ENCODE data around the gene CAPN10. TPM values are rescaled to one million over a fixed set of nuclear protein-coding genes. Genes with fewer than 3 reads are reported as not detected.

Gene CAPN10
- polyA plus RNA-seq, 3 donors: 7.3 to 57.0 (median 7.4) TPM

DNA sequence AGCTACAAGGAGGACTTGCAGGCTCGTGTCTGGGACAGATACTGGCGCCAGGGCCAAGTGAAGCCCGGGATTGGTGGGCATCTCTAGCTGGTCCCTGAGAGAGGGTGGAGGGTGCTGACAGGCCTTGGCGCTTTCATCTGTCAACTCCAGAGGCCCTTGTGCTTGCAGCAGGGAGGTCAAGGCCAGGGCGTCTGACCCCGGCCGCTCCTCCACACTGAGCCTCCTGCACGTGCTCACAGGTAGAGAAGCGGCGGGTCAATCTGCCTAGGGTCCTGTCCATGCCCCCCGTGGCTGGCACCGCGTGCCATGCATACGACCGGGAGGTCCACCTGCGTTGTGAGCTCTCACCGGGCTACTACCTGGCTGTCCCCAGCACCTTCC is 9.5 kb downstream of the CAPN10 start:
- peaks cover 75 to 96% of the 10 kb centered on the region in 2 donors for H3K36me3 ChIP-seq (replicated peaks in 1 of 2; ENCODE audit: control insufficient read depth in 1 of 2, insufficient read depth in 2 of 2, low read length in 2 of 2)
- peaks cover 33% of the 10 kb centered on the region for H4K20me1 ChIP-seq (ENCODE audit: insufficient read depth, low read length)
- peaks cover 47 to 88% of the 10 kb centered on the region in 2 donors for H3K36me3 Mint-ChIP-seq
- H3K27ac Mint-ChIP-seq: peak overlapping the region in 2 of 7 donors; percentile 24 to 25
- no peaks in the 10 kb centered on the region for H3K27me3 ChIP-seq (ENCODE audit: control insufficient read depth in 2 of 2, insufficient read depth in 2 of 2, low read length in 2 of 2)
- intact Hi-C loops (cut with micrococcal nuclease): no loop called here
- H3K9me3 ChIP-seq (replicated peaks in 1 of 2; ENCODE audit: control insufficient read depth in 1 of 2, insufficient read depth in 1 of 2, low read length in 2 of 2): no peaks in the 10 kb centered on the region
- TF ChIP-seq, protein P1, sequence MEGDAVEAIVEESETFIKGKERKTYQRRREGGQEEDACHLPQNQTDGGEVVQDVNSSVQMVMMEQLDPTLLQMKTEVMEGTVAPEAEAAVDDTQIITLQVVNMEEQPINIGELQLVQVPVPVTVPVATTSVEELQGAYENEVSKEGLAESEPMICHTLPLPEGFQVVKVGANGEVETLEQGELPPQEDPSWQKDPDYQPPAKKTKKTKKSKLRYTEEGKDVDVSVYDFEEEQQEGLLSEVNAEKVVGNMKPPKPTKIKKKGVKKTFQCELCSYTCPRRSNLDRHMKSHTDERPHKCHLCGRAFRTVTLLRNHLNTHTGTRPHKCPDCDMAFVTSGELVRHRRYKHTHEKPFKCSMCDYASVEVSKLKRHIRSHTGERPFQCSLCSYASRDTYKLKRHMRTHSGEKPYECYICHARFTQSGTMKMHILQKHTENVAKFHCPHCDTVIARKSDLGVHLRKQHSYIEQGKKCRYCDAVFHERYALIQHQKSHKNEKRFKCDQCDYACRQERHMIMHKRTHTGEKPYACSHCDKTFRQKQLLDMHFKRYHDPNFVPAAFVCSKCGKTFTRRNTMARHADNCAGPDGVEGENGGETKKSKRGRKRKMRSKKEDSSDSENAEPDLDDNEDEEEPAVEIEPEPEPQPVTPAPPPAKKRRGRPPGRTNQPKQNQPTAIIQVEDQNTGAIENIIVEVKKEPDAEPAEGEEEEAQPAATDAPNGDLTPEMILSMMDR (IDR thresholded peaks at IDR 0.05): no peak
- DNase-seq: no peak
- H3K4me3 ChIP-seq (replicated peaks in 1 of 3; ENCODE audit: low read depth in 2 of 3, low read length in 3 of 3): no peak overlapping the region
- H3K27ac ChIP-seq (ENCODE audit: low read depth in 1 of 2, low read length in 2 of 2): no peak overlapping the region
- H3K4me1 ChIP-seq (ENCODE audit: control insufficient read depth in 1 of 2, insufficient read depth in 2 of 2, low read length in 2 of 2): no peaks in the 10 kb centered on the region
- H3K4me3 Mint-ChIP-seq: no peak overlapping the region
- H2AFZ ChIP-seq (ENCODE audit: insufficient read depth, low read depth, low read length, poor library complexity, severe bottlenecking): no peak overlapping the region
- H3K4me2 ChIP-seq (replicated peaks; ENCODE audit: extremely low read depth, low read length, poor library complexity, severe bottlenecking): no peak overlapping the region
- WGBS (ENCODE audit: insufficient coverage): 97% methylated on average over 17 of the region's 17 CpGs
- no peak overlapping the region for H3K9ac ChIP-seq (ENCODE audit: insufficient read depth, low read length, poor library complexity, severe bottlenecking)
- no peaks in the 10 kb centered on the region for H3K27me3 Mint-ChIP-seq (ENCODE audit: low read depth in 3 of 3)
- peaks cover 22% of the 10 kb centered on the region for H3K79me2 ChIP-seq (ENCODE audit: insufficient read depth, low read length)
- no peaks in the 10 kb centered on the region for H3K9me3 Mint-ChIP-seq
- no peaks in the 10 kb centered on the region for H3K4me1 Mint-ChIP-seq

DNA sequence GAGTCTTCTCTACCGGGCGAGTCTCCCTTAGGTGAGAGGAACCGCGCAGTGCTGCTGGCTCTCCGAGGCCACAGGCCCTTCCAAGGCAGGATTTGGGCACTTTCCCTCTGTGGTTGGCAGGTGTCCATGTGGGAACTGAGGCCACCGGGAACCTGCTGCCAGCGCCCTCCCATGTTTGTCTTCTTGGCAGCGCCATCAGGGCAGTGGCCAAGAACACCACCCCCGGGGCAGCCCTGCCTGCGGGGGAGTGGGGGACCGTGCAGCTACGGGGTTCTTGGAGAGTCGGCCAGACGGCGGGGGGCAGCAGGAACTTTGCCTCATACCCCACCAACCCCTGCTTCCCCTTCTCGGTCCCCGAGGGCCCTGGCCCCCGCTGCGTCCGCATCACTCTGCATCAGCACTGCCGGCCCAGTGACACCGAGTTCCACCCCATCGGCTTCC is 10.0 kb downstream of the CAPN10 start:
- Mint-ChIP-seq H3K36me3 (peaks cover 44 to 88% of the 10 kb centered on the region in 2 donors), H3K4me3 (no peak overlapping the region), H3K4me1 (no peaks in the 10 kb centered on the region), H3K27me3 (ENCODE audit: low read depth in 3 of 3) (no peaks in the 10 kb centered on the region), H3K27ac (no peak overlapping the region), H3K9me3 (no peaks in the 10 kb centered on the region)
- H3K4me1 ChIP-seq (ENCODE audit: control insufficient read depth in 1 of 2, insufficient read depth in 2 of 2, low read length in 2 of 2): no peaks in the 10 kb centered on the region
- 94% methylated on average over 11 of the region's 23 CpGs for WGBS (ENCODE audit: insufficient coverage)
- no peak overlapping the region for H2AFZ ChIP-seq (ENCODE audit: insufficient read depth, low read depth, low read length, poor library complexity, severe bottlenecking)
- TF ChIP-seq, protein P1 (IDR thresholded peaks at IDR 0.05): no peak
- peaks cover 29% of the 10 kb centered on the region for H4K20me1 ChIP-seq (ENCODE audit: insufficient read depth, low read length)
- intact Hi-C loops (cut with micrococcal nuclease): no loop called here
- H3K27ac ChIP-seq (ENCODE audit: low read depth in 1 of 2, low read length in 2 of 2): no peak overlapping the region
- H3K4me2 ChIP-seq (replicated peaks; ENCODE audit: extremely low read depth, low read length, poor library complexity, severe bottlenecking): no peak overlapping the region
- no peaks in the 10 kb centered on the region for H3K9me3 ChIP-seq (replicated peaks in 1 of 2; ENCODE audit: control insufficient read depth in 1 of 2, insufficient read depth in 1 of 2, low read length in 2 of 2)
- no peak overlapping the region for H3K9ac ChIP-seq (ENCODE audit: insufficient read depth, low read length, poor library complexity, severe bottlenecking)
- H3K79me2 ChIP-seq (ENCODE audit: insufficient read depth, low read length): peaks cover 17% of the 10 kb centered on the region
- H3K36me3 ChIP-seq (replicated peaks in 1 of 2; ENCODE audit: control insufficient read depth in 1 of 2, insufficient read depth in 2 of 2, low read length in 2 of 2): peaks cover 71 to 94% of the 10 kb centered on the region in 2 donors
- H3K4me3 ChIP-seq (replicated peaks in 1 of 3; ENCODE audit: low read depth in 2 of 3, low read length in 3 of 3): no peak overlapping the region
- DNase-seq: no peak
- no peaks in the 10 kb centered on the region for H3K27me3 ChIP-seq (ENCODE audit: control insufficient read depth in 2 of 2, insufficient read depth in 2 of 2, low read length in 2 of 2)
